ENCODE results near the gene MERTK. TPM values are rescaled to one million over a fixed set of nuclear protein-coding genes. Genes with fewer than 3 reads are reported as not detected.
A peak's percentile ranks its signal among the peaks of the same experiment; 100 is the strongest.

MERTK gene
- total and polyA plus RNA-seq, 2 of the 8 experiments (the other 6 are each of a cell fraction or from before 2014, with no cell fraction given) = 6.5 to 7.0 TPM

DNA sequence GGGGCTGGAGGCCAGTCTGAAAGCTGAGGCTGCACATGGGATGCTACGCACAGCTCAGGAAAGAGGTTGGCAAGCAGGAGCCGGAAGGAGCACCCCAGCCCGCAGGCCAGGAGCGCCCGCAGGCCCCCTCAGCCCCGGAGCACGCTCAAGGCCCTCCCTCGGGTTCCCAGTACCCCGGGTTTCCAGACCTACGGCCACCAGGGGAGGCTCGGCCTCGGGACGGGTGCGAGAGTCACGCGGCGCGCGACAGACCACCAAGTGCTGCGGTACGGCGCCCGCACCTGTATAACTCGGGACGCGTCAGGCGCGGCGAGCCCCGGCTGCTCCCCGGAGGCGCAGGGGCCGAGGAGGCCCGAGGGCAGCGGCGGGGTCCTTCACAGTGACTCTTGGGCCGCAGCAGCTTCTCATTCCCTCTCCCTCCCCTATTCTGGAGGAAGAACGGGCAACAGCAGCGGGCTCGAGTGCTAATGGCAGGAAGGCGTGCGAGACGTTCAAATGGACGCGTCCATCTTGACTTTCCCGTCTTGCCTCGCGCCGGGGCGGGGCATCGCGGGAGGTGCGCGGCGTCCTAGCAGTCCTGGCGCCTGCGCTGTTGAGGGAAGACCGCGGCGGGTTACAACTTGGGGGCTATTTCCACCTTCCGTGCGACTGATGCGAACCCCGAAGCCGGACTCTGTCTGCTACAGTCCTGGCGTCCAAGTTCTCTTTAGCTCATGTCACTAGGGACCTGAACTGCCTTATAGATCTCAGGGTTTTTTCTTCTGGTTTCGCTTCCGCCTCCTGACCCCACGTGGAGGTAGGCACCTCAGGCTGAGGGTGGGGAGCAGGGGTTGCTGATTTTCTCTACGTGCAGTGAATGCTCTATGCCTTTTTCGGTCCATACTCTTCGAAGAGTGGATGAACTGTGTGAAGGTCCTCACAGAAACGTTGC is 14.5 kb upstream of the MERTK start, which contains the start of gene ANAPC1:
ANAPC1 (minus strand) TSS at position 533 of the 931 bp plus-strand sequence. CDS start 3,368 bp downstream, outside the sequence.
- Histone ChIP-seq H4K8ac (ENCODE audit: extremely low read depth, insufficient read depth, low read length) (peak within 1 kb of the TSS; percentile 97; the same call in 1 of the 2 replicates), H4K5ac (ENCODE audit: insufficient read length, low read depth, low read length) (peak within 1 kb of the TSS; percentile 79), H3K4me3 (ENCODE audit: extremely low read depth in 1 of 4, insufficient read depth in 2 of 4, low read depth in 3 of 4, low read length in 4 of 4) (peak within 1 kb of the TSS; percentile 78 to 96 (median 88)), H3K9ac (replicated peaks in 1 of 4; ENCODE audit: extremely low read depth in 1 of 4, low read depth in 3 of 4, low read length in 3 of 4) (peak within 1 kb of the TSS; percentile 86 to 93 (median 92)), H2BK15ac (ENCODE audit: low read length) (no peak within 1 kb of the TSS), H3K36me3 (ENCODE audit: control insufficient read depth in 2 of 4, insufficient read depth in 4 of 4, low read length in 3 of 4) (peaks cover 0 to 9% (median 0%) of the 10 kb centered on the region in 4 experiments; a peak in 2 of 8 replicates), H2BK5ac (ENCODE audit: low read depth, low read length) (peak within 1 kb of the TSS; percentile 88), H3K14ac (ENCODE audit: insufficient read length) (no peak within 1 kb of the TSS), H2BK12ac (ENCODE audit: low read depth, low read length) (no peak within 1 kb of the TSS), H3K79me2 (ENCODE audit: control insufficient read depth in 1 of 2, insufficient read depth in 2 of 2, low read length in 2 of 2) (peaks cover 0 to 22% of the 10 kb centered on the region in 2 experiments; a peak in 2 of 4 replicates), H3K23ac (ENCODE audit: insufficient read length) (no peak within 1 kb of the TSS), H4K91ac (replicated peaks; ENCODE audit: insufficient read length, low read length) (peak within 1 kb of the TSS; percentile 76), H3K27ac (ENCODE audit: low read depth, low read length) (peak within 1 kb of the TSS; percentile 87), H3K4ac (replicated peaks; ENCODE audit: insufficient read length, low read depth, low read length) (peak within 1 kb of the TSS; percentile 55), H3K18ac (ENCODE audit: extremely low read depth, low read length) (peak within 1 kb of the TSS; percentile 42), H2AK5ac (ENCODE audit: low read depth, low read length) (no peak within 1 kb of the TSS), H2BK20ac (ENCODE audit: low read length) (no peak within 1 kb of the TSS), H2AFZ (ENCODE audit: low read length) (peak within 1 kb of the TSS; percentile 95), H3K9me3 (ENCODE audit: insufficient read depth in 2 of 2, low read depth in 1 of 2, low read length in 1 of 2) (no peaks in the 10 kb centered on the region), H3K4me1 (replicated peaks in 1 of 4; ENCODE audit: control insufficient read depth in 3 of 4, insufficient read depth in 4 of 4, low read length in 3 of 4) (no peaks in the 10 kb centered on the region), H4K20me1 (replicated peaks in 1 of 2; ENCODE audit: control insufficient read depth in 1 of 2, insufficient read depth in 2 of 2, low read length in 2 of 2) (no peaks in the 10 kb centered on the region), H3K56ac (replicated peaks; ENCODE audit: insufficient read length, low read depth, low read length) (peak within 1 kb of the TSS; percentile 86), H3K23me2 (ENCODE audit: low read depth, low read length) (peaks cover 2% of the 10 kb centered on the region; the same call in 1 of the 2 replicates), H2BK120ac (replicated peaks; ENCODE audit: low read depth, low read length) (no peak within 1 kb of the TSS), H3K79me1 (ENCODE audit: low read depth, low read length) (no peaks in the 10 kb centered on the region), H3K4me2 (ENCODE audit: insufficient read depth in 1 of 2, low read depth in 2 of 2, low read length in 2 of 2) (peak within 1 kb of the TSS; percentile 73 to 74), H3K27me3 (replicated peaks in 1 of 4; ENCODE audit: control insufficient read depth in 3 of 4, extremely low read depth in 1 of 4, insufficient read depth in 3 of 4, low read length in 3 of 4) (no peaks in the 10 kb centered on the region)
- WGBS, 2 experiments (ENCODE audit: extremely low coverage in 1 of 2, insufficient coverage in 1 of 2, insufficient read length in 1 of 2, insufficient replicate concordance in 2 of 2, low coverage in 1 of 2, low lambda C conversion rate in 2 of 2, missing lambda C conversion rate in 1 of 2) = 1% methylated on average over 56 of the region's 73 CpGs; no CpG with 5 or more reads in 1 of the 2 experiments
- peak in 1 of 2 experiments; percentile 93 for DNase-seq (ENCODE audit: low read depth in 1 of 2, low spot score in 2 of 2)
- POLR2A ChIA-PET (ENCODE audit: partially characterized antibody) = interaction anchor here (1.0 to 3.5 kb wide), 5 partner anchors 9 to 163 kb away, joined by 3 to 33 read pairs (median 5); partner anchors contain the start of gene MERTK
- CTCF ChIA-PET (ENCODE audit: partially characterized antibody) = interaction anchor here (0.6 to 1.4 kb wide), 8 partner anchors 8 to 237 kb away, joined by 3 to 7 read pairs (median 3); no protein-coding TSS in a partner anchor
- no peak for FAIRE-seq
- TF ChIP-seq YY1 (IDR thresholded peaks at IDR 0.05; ENCODE audit: low read depth, low read length) (peak; percentile 96), POLR2AphosphoS5 (IDR thresholded peaks at IDR 0.05; ENCODE audit: low read depth, low read length) (peak; percentile 92), SIN3A (conservative IDR thresholded peaks at IDR 0.05 in 1 of 2, IDR thresholded peaks at IDR 0.05 in 1 of 2; ENCODE audit: low read depth in 1 of 2, low read length in 2 of 2) (peak; percentile 32 to 38; a peak in 1 of 4 replicates), SAP30 (IDR thresholded peaks at IDR 0.05; ENCODE audit: insufficient read depth, insufficient replicate concordance, low read length) (peak; percentile 76), NRF1 (IDR thresholded peaks at IDR 0.05; ENCODE audit: low read depth, low read length) (peak; percentile 59)
- TF ChIP-seq, protein P1, sequence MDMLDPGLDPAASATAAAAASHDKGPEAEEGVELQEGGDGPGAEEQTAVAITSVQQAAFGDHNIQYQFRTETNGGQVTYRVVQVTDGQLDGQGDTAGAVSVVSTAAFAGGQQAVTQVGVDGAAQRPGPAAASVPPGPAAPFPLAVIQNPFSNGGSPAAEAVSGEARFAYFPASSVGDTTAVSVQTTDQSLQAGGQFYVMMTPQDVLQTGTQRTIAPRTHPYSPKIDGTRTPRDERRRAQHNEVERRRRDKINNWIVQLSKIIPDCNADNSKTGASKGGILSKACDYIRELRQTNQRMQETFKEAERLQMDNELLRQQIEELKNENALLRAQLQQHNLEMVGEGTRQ (IDR thresholded peaks at IDR 0.05; ENCODE audit: low read length) = peak; percentile 19; the same call in 1 of the 2 replicates
- TF ChIP-seq, protein P2, sequence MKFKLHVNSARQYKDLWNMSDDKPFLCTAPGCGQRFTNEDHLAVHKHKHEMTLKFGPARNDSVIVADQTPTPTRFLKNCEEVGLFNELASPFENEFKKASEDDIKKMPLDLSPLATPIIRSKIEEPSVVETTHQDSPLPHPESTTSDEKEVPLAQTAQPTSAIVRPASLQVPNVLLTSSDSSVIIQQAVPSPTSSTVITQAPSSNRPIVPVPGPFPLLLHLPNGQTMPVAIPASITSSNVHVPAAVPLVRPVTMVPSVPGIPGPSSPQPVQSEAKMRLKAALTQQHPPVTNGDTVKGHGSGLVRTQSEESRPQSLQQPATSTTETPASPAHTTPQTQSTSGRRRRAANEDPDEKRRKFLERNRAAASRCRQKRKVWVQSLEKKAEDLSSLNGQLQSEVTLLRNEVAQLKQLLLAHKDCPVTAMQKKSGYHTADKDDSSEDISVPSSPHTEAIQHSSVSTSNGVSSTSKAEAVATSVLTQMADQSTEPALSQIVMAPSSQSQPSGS (IDR thresholded peaks at IDR 0.05; ENCODE audit: low read length) = no peak

Data from H1 (cell line).